HG03039 (cell line): ENCODE measurements around the gene PRKCE.
A peak's percentile ranks its signal among the peaks of the same experiment; 100 is the strongest.

ENCODE experiments used
- ATAC-seq: cut with Tn5 transposase; IDR thresholded peaks from one replicate; pipeline ENCODE4 v1.9.1; 2021; ENCODE audit warnings: mild to moderate bottlenecking, moderate library complexity; ENCODE audit not compliant: unreplicated experiment

PRKCE gene

DNA sequence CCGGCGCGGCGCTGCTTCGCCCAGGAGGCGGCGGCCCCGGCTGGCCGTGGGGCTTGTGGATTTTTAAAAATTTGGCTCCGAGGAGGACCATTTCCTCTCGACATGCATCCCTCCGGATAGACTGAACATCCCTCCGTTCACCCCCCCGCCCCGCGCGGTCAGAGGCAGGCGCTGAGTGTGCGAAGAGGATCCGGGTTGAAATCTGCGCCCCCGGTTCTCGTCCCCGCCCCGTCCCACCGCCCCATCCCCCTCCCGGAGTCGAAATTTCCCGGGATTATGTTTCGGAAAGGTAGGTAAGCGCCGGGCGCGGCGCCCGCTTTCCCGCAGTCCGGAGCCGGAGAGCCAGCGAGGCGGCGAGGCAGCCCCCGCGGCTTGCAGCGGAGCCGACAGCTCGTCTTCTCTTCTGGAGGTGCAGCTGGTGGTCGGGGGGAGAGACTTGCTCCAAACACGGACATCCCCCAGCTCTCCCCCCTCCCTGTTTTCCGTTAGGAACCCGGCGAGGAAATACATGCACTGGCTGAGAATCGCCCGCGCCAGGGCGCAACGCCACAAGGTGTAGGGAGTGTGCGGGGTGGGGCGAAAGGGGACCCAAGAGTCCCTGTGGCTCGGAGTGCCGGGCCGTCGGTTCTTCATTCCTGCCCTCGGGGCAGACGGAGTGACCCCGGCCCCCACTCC is at the start of gene PRKCE:
Gene PRKCE, plus strand, starts transcription at position 261 of the 675 bp plus-strand sequence.
- ATAC-seq, result no peak

- ATAC-seq, result no peak
Observed at GRCh38 chr2:45602624-45603023, 48.9 kb upstream of the PRKCE start.

- ATAC-seq, result no peak
Observed at GRCh38 chr2:45605116-45605515, 46.4 kb upstream of the PRKCE start.

DNA sequence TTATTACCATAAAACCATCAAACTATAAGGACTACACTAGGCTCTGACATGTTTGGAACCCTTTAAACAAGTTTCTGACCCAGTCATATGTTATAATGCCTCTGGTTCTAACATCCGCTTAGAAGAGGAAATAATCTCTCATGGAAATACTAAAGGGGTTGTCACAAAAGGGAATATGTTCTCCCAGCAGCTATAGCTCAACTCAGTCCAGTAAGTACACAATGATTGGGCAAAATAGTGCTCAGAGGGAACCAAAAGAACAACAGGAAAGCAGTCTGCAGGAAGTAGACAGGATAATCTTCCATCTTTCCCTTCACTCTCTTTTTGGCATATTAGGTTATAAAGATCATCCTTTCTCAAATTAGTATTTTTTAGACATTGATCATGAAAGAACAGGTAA is 44.7 kb upstream of the PRKCE start:
- no peak for ATAC-seq

DNA sequence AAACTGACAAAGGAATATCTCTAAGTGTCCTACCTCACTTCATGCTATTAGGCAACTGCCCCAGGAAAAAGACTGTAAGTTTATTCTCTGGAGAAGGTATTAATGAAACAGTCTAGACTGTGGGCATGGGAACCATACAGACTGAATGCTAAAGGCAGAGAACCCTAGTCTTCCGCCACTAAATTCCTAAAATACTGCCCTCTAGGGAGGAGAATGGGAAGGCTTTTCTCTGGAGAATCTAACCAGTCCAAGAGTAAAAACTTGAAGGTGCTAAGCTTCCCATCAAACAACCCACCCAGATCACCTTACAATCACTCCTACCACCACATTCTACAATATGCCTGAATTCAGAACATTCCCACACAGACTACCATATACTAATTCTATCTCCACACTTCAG is 43.8 kb upstream of the PRKCE start:
- ATAC-seq, result no peak

DNA sequence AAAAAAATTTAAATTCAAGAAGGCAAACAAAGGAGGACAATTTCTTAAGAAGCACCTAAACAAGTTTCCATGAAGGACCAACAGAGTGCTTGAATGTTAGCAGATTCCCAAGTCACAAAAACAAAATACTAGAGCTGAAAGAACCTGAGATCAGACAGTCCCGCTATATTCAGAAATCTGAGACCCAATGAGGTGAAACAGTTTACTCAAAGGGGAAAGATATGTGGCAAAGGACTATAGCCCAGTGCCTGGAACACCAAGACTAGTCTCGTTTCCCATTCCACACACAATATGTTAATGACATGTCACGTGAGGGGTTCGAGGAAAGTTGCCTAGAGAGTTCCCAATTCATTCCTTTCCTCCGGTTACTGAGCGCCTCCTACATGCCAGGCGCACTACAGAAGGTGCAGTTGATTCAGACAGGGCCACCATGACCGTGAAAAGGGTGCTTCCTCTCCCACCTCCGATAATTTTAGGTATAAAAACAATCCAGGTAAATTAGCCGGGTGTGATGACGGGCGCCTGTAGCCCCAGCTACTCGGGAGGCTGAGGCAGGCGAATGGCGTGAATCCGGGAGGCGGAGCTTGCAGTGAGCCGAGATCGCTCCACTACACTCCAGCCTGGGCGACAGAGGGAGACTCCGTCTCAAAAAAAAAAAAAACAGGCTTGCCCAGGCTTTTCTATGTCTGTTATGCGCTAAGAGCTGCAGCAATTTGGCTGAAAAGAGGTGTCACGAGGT is 41.0 kb upstream of the PRKCE start:
- ATAC-seq, result peak; percentile 28

- ATAC-seq, result peak; percentile 88
Observed at GRCh38 chr2:45611020-45611859, 40.2 kb upstream of the PRKCE start, which contains the start of gene SRBD1. Gene SRBD1 (minus strand): TSS chr2:45611267. CDS start chr2:45605441, 5,826 bp downstream.

DNA sequence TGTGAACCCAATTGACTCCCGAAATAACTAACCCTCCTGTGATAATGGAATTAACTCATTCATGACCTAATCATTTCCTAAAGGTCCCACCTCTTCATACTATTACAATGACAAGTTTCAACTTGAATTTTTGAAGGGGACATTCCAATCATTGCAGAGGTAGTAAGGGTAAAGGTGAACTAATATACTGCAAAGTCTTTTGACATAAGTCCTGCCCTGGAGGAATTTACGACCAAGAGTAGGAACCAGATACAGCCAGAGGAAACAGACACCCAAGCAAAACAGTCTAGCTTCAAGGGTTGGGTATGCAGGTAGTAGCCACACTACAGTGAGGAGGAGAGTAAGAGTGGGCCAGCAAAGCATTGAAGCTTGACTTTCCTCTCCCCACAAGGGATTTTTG is 39.2 kb upstream of the PRKCE start:
- ATAC-seq, result no peak

DNA sequence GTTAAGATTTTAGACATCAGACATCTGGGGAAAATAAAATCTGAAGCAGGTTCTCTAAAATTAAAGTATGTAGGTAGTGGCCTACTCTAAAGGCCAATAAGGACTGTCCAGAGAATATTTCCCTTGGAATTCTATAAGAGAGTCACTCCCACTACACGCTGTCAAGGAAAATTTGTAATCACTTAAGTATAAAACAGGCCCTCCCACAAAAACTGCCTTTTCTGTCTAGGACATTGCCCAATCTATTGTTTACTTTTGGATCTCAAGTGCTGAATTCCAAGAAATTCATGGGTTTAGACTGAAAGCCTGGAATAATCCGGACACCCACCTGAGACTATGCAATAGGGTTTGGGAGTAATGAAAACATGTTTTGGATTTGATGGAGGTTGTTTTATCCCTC is 38.7 kb upstream of the PRKCE start:
- no peak for ATAC-seq

DNA sequence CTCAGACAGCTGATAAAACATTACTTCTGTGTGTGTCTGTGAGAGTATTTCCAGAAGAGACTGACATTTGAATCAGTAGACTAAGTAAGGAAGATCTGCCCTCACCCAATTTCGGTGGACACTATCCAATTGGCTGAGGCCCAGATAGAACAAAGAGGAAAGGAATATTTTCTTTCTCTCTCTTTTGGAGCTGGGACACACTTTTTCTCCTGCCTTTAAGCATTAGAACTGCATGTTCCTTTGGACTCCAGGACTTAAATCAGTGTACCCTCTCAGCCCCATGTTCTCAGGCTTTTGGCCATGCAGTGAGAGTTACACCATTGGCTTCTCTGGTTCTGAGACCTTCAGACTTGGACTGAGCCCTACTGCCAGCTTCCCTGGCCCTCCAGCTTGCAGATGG is 37.1 kb upstream of the PRKCE start:
- no peak for ATAC-seq

DNA sequence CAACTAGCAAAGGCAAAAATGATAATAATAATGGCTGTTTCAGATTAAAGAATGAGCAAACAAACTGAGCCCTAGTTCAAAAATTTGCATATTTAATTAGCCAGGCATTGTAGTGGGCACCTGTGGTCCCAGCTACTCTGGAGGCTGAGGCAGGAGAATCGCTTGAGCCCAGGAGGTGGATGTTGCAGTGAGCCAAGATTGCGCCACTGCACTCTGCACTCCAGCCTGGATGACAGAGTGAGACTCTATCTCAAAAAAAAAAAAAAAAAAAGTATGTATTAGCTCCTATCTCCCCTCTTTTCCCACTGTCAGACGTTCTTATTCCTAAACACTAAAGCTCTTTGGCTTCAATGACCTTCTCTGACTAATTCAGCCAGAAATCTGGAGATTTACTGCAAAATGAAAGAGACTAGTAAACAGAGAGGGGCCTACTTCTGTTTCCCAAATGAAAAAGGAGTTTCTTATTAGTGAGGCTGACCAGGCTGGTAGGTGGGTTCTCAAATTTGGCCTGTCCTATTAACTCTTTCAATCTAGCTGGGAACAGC is 36.5 kb upstream of the PRKCE start:
- ATAC-seq, result no peak

GRCh38 chr2:45616658-45617411 is 34.6 kb upstream of the PRKCE start:
- ATAC-seq, result no peak

DNA sequence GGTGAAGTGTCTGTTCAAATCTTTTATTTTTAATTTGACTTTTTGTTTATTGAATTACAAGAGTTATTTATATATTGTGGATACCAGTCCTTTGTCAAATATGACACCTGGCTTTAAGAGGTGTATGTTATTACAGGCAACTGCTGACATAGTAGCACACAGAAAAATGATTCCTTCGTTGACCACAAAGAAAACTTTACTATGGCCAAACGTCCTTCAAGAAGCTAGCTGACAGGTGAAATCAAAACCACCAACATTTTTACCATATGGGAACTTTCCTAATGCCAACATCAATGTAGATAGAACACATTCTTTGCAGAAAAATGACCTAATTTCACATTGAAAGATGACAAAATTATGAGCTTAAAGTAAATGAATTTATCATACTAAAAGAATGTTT is 34.0 kb upstream of the PRKCE start:
- ATAC-seq, result no peak

GRCh38 chr2:45622336-45623075 is 29.0 kb upstream of the PRKCE start:
- no peak for ATAC-seq

GRCh38 chr2:45623098-45623497 is 28.4 kb upstream of the PRKCE start:
- no peak for ATAC-seq

DNA sequence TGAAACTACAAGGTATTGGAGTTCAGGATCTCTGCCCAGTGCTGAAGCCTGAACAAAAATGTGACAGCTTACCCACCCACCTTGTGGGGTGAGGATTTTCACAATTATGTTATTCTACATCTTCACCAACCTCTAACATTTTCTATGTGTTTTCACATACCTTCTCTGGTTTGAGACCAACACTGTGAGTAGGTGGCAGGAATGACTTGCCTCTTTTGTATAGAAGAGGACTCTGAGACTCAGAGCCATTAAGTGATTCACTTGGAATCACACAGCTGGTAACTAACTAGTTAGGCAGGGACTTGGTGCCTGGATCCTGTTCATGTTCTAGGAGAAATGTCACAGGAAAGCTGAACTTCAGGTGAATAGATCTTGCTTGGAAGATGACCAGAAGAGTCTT is 25.7 kb upstream of the PRKCE start:
- ATAC-seq, result no peak

GRCh38 chr2:45626387-45627221 is 24.9 kb upstream of the PRKCE start:
- ATAC-seq, result no peak

GRCh38 chr2:45627911-45628310 is 23.6 kb upstream of the PRKCE start:
- ATAC-seq, result no peak

DNA sequence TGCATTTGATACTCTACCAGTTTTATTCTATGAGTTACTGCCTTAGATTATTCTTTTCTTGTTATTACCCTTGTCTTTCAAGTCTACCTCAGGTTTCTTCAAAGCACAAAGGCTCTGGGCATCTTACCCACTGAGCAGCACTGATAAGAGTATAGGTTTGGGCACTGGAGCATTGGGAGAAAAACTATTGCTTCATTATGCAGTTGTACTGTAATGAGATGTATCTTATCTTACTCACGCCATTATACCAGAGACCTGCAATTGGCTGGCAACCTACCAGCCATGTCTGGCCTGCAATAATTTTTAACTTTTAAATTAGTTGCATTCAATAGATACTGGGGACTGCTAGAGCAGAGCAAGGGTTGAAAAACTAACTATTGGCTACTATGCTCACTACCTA is 21.5 kb upstream of the PRKCE start:
- no peak for ATAC-seq
